Activated CD4-positive, alpha-beta T cell treated with anti-CD3 and anti-CD28 coated beads, Interleukin-2, amount 50 U/mL, for 48 hours (primary cell): ENCODE measurements around the gene SLF2.
"Not testable (repeated sequence)": the region's sequence is repeated elsewhere in the genome, so short reads cannot be mapped to it uniquely, and the experiment has no call there.

ENCODE experiments used
- DNase-seq, 2 experiments: peaks; one replicate each; pipeline ENCODE4 v3.0.0-alpha.2; 2020

The SLF2 gene

GRCh38 chr10:100881556-100882213 is 31.1 kb upstream of the SLF2 start:
- no peak for DNase-seq

- no peak for DNase-seq
These were observed 30.5 kb upstream of the SLF2 start for GRCh38 chr10:100882252-100882651.

GRCh38 chr10:100882671-100883311 is 30.0 kb upstream of the SLF2 start:
- no peak for DNase-seq

- DNase-seq: no peak
These were observed 29.4 kb upstream of the SLF2 start for GRCh38 chr10:100883312-100883821.

- not testable (repeated sequence) for DNase-seq
These were observed 27.2 kb upstream of the SLF2 start for GRCh38 chr10:100885611-100886010.

GRCh38 chr10:100886091-100886490 is 26.7 kb upstream of the SLF2 start:
- no peak for DNase-seq

GRCh38 chr10:100886521-100886920 is 26.2 kb upstream of the SLF2 start:
- DNase-seq: no peak

- no peak for DNase-seq
These were observed 25.8 kb upstream of the SLF2 start for GRCh38 chr10:100886963-100887362.

GRCh38 chr10:100887761-100888296 is 24.9 kb upstream of the SLF2 start:
- no peak for DNase-seq

GRCh38 chr10:100888957-100889356 is 23.8 kb upstream of the SLF2 start:
- DNase-seq: no peak

GRCh38 chr10:100889546-100889945 is 23.2 kb upstream of the SLF2 start:
- DNase-seq: no peak

- DNase-seq: no peak
These were observed 22.6 kb upstream of the SLF2 start for GRCh38 chr10:100890141-100890672.

GRCh38 chr10:100890673-100891317 is 22.0 kb upstream of the SLF2 start:
- DNase-seq: no peak

GRCh38 chr10:100894033-100894432 is 18.7 kb upstream of the SLF2 start:
- no peak for DNase-seq

- DNase-seq: no peak
These were observed 18.0 kb upstream of the SLF2 start for GRCh38 chr10:100894589-100895294.

GRCh38 chr10:100895346-100895745 is 17.4 kb upstream of the SLF2 start:
- no peak for DNase-seq

- no peak for DNase-seq
These were observed 16.9 kb upstream of the SLF2 start for GRCh38 chr10:100895896-100896295.

- DNase-seq: no peak
These were observed 15.8 kb upstream of the SLF2 start for GRCh38 chr10:100896876-100897461.

GRCh38 chr10:100897976-100898375 is 14.8 kb upstream of the SLF2 start:
- no peak for DNase-seq

- no peak for DNase-seq
These were observed 13.6 kb upstream of the SLF2 start for GRCh38 chr10:100899171-100899570.

- no peak for DNase-seq
These were observed 11.7 kb upstream of the SLF2 start for GRCh38 chr10:100901051-100901450.

- DNase-seq: no peak
These were observed 10.1 kb upstream of the SLF2 start for GRCh38 chr10:100902622-100903021.
